HG02763 (cell line): ENCODE measurements around the gene LRG1.

Experiments
- ATAC-seq: cut with Tn5 transposase; IDR thresholded peaks from one replicate; pipeline ENCODE4 v1.9.1; 2021; ENCODE audit warnings: mild to moderate bottlenecking, moderate library complexity; ENCODE audit not compliant: unreplicated experiment

Gene LRG1

DNA sequence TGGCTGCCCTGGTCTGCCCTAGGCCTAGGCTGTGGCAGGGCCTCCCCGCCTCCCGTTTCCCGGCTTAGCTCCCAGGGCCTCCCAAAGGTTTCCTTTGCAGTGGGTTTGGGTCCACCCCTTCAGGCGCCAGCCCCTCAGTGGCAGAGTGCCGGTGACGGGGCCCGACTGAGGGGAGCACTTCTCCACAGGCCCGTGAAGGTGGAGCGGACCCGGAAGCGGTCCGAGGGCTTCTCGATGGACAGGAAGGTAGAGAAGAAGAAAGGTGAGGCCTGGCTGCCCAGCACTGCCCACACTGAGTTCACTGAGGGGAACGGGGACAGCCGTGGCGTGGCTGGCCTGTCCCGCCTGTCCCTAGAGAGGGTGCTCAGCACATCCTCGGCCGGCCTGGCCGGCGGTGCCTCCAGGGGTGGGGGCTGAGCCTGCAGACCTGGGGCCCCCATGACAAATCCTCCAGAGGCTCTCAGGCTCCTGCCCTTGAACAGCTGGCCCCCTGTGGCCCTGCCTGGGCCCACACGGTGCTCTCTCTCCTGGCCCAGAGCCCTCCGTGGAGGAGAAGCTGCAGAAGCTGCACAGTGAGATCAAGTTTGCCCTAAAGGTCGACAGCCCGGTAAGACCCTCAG is 42.0 kb downstream of the LRG1 start:
- no peak for ATAC-seq

DNA sequence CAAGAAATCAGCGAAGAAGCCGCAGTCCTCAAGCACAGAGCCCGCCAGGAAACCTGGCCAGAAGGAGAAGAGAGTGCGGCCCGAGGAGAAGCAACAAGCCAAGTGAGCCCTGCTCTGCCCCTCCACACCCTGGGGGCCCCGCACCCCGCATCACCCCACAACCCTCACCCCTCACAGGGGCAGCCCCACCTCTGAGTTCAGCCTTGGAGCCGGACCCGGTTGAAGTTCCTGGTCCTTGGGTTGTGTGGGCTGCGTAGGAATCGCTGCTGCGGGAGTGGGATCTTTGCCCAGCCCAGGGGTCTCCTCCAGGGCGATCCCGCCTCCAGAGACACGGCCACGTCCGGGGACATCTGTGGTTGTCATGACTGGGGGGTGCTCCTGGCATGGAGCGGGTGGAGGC is 43.5 kb downstream of the LRG1 start:
- ATAC-seq: no peak

DNA sequence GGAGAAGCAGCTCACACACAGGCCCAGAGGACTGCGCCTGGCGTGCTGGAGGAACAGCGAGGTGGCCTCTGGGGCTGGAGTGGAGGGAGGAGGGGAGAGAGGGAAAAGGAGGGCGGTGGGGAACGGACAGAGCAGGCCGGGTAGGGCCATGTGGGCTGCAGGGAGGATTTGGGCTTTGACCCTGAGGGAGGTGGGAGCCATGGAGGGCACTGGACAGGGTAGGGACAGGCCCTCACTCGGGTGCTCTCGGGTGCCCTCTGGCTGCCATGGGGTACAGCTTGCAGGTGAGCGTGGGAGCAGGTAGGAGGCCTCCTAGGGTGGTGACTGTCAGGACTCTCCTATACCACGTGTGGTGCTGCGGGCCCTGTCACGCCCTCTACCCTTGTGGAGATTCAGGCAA is 44.4 kb downstream of the LRG1 start:
- ATAC-seq: no peak

DNA sequence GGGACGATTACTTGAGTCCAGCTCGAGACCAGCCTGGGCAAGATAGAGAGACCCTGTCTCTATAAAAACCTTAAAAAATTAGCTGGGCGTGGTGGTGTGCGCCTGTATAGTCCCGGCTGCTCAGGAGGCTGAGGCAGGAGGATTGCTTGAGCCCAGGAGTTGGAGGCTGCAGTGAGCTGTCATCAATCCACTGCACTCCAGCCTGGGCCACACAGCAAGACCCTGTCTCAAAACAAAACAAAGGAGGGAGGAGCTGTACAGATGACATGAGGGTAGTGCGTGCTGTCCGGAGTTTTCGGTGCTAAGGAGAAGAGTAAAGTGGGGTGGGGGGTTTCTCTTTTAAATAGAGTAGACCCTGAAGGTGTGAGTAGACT is 45.2 kb downstream of the LRG1 start:
- ATAC-seq: no peak

DNA sequence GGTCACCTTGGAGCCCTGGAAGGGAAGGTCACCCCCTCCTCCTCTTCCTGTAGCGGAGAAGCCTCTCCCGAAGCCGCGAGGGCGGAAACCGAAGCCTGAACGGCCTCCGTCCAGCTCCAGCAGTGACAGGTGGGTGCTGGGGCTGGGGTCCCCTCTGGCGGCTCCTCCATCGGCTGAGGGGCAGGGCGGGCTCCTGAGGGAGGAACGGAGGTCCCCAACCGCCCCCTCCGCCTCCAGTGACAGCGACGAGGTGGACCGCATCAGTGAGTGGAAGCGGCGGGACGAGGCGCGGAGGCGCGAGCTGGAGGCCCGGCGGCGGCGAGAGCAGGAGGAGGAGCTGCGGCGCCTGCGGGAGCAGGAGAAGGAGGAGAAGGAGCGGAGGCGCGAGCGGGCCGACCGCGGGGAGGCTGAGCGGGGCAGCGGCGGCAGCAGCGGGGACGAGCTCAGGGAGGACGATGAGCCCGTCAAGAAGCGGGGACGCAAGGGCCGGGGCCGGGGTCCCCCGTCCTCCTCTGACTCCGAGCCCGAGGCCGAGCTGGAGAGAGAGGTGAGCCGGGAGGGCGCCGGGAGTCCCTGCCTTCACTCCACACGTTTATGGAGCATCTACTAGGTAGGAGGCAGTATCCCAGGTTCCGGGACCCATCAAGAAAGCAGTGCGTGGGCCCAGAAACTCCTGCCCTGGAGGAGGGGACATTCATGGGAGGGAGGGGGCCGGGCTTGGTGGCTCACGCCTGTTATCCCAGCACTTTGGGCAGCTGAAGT is 45.7 kb downstream of the LRG1 start:
- ATAC-seq: no peak

DNA sequence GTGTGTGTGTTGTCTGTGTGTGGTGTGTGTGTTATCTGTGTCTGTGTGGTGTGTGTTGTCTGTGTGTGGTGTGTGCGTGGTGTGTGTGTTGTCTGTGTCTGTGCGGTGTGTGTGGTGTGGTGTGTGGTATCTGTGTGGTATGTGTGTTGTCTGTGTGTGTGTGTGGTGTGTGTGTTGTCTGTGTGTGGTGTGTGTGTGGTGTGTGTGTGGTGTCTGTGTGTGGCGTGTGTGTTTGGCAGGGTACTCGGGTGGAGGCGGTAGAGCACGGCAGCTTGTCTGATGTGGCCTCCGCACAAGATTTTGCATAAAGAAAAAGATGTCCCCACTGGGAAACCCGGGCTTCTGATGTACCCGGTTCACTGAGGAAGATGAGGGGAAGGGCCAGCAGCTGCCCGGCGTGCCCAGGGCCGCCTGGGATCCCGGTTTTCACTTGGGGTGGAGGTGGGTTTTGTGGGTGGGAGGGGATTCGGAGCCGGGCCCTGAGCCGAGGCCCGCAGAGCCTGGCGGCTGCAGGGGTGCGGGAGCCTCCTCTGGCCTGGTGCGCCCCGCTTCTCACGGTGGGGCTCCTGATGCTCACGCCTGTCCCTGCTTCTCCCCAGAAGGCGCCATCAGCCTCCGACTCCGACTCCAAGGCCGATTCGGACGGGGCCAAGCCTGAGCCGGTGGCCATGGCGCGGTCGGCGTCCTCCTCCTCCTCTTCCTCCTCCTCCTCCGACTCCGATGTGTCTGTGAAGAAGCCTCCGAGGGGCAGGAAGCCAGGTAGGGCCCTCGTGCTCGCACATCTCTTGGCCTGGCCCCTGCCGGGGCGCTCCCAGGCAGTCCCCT is 46.5 kb downstream of the LRG1 start:
- no peak for ATAC-seq

DNA sequence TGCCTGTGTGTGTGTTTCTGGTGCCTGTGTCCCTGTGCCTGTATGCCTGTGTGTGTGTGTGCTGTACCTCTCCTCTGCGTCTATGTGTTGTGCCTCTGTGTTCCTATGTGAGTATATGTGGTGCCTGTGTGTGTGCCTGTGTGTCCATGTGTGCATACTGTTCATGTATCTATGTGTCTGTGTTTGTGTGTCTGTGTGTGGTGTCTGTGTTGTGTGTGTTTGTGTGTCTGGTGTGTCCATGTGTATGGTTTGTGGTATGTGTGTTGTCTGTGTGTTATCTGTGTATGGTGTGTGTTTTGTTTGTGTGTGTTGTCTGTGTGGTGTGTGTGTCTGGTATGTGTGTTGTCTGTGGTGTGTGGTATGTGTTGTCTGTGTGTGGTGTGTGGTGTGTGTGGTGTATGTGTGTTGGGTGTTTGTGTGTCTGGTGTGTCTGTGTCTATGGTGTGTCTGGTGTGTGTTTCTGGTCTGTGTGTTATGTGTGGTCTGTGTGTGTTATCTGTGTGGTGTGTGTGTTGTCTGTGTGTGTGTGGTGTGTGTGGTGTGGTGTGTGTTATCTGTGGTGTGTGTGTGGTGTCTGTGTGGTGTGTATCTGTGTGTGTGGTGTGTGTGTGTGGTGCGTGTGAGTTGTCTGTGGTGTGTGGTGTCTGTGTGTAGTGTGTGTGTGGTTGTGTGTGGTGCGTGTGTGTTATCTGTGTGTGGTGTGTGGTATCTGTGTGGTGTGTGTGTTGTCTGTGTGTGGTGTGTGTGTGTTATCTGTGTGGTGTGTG is 47.3 kb downstream of the LRG1 start:
- ATAC-seq: no peak

DNA sequence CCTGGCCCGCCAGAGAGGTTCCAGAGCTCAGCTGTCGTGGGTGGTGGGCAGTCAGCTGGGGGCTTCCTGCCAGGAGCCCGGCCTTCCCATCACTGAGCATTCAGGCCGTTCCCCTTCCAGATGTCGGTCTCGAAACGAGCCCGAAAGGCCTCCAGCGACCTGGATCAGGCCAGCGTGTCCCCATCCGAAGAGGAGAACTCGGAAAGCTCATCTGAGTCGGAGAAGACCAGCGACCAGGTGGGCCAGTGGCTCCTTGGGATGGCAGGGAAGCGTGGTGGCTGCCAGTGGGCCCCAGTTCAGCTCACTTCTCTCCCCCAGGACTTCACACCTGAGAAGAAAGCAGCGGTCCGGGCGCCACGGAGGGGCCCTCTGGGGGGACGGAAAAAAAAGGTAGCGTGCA is 48.4 kb downstream of the LRG1 start:
- no peak for ATAC-seq

DNA sequence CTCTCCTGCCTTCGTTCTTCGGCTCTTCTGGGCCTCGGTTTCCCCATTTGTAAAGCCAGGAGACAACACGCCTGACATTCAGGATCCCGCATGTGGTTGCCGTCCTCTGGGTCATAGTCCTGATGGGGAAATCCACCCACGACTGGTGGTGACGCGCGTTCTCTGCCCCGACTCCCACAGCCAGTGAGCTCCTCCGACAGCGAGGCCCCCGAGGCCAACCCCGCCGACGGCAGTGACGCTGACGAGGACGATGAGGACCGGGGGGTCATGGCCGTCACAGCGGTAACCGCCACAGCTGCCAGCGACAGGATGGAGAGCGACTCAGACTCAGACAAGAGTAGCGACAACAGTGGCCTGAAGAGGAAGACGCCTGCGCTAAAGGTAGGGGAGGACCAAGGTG is 51.3 kb downstream of the LRG1 start:
- ATAC-seq: no peak

DNA sequence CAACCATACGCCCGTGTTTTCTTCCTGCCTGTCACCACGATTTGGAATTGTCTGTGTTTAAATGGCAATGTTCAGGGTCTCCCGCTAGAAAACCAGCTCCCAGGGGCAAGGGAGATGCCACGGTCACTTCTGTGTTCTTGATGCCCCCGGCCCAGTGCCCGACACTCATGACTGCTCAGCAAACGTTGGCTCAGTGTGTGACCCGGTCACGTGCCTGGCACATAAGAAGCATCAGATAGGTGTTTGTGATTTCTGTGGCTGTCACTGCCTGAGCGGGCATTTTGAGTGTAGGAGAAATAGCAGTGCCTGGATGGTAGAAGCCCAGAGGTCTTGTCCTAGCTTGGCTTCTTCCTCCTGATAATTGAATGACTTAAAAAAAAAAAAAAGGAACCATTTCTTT is 52.3 kb downstream of the LRG1 start:
- ATAC-seq: no peak
